Activated CD4-positive, CD25-positive, alpha-beta regulatory T cell treated with anti-CD3 and anti-CD28 coated beads, Interleukin-2, amount 50 U/mL, for 16 hours (primary cell): ENCODE results near the gene CCDC90B.

ENCODE experiments used
- DNase-seq: peaks from one replicate; pipeline ENCODE4 v3.0.0-alpha.2; 2020; ENCODE audit warnings: low read depth, low spot score

The CCDC90B gene

GRCh38 chr11:83235825-83236224, 50.3 kb downstream of the CCDC90B start:
- DNase-seq = no peak

- no peak for DNase-seq
These were observed 62.7 kb downstream of the CCDC90B start for GRCh38 chr11:83223457-83223856.

GRCh38 chr11:83222499-83222898, 63.7 kb downstream of the CCDC90B start:
- DNase-seq = no peak

- DNase-seq = no peak
These were observed 64.5 kb downstream of the CCDC90B start for GRCh38 chr11:83221694-83222093.

GRCh38 chr11:83220260-83220659, 65.9 kb downstream of the CCDC90B start:
- no peak for DNase-seq

- no peak for DNase-seq
These were observed 67.1 kb downstream of the CCDC90B start for GRCh38 chr11:83219095-83219494.
